HepG2 (cell line): ENCODE measurements around the gene STX1B. TPM values are rescaled to one million over a fixed set of nuclear protein-coding genes. Genes with fewer than 3 reads are reported as not detected.

Experiments
- ARID3A ChIP-seq: IDR thresholded peaks from 2 replicates; pipeline ENCODE4 v1.6.1; 2012; ENCODE audit warnings: low read depth, low read length, improper control_type of control experiment
- DNMT1 ChIP-seq: sonication (generic); formaldehyde crosslinking; IDR thresholded peaks from 2 replicates; pipeline ENCODE4 v1.5.1; 2020; ENCODE audit warnings: mild to moderate bottlenecking, missing genetic modification reagents
- DRAP1 ChIP-seq: IDR thresholded peaks from 2 replicates; pipeline ENCODE4 v1.6.1; 2016; ENCODE audit warnings: missing genetic modification reagents, missing compliant biosample characterization
- ESRRA ChIP-seq: sonication (generic); formaldehyde crosslinking; IDR thresholded peaks from 2 replicates; pipeline ENCODE4 v1.5.1; 2020; ENCODE audit warnings: mild to moderate bottlenecking, low read depth, missing genetic modification reagents
- GLI4 ChIP-seq: sonication (generic); formaldehyde crosslinking; IDR thresholded peaks from 2 replicates; pipeline ENCODE4 v1.5.1; 2020; ENCODE audit warnings: missing genetic modification reagents, mild to moderate bottlenecking, moderate library complexity, borderline replicate concordance
- HMG20A ChIP-seq: IDR thresholded peaks from 2 replicates; pipeline ENCODE4 v1.6.1; 2016; ENCODE audit warnings: borderline replicate concordance
- KLF13 ChIP-seq: sonication (generic); formaldehyde crosslinking; IDR thresholded peaks from 2 replicates; pipeline ENCODE4 v1.4.0; 2020; ENCODE audit warnings: mild to moderate bottlenecking, missing genetic modification reagents
- MLXIP ChIP-seq: sonication (generic); formaldehyde crosslinking; IDR thresholded peaks from 2 replicates; pipeline ENCODE4 v1.9.0; 2021; ENCODE audit warnings: missing genetic modification reagents, borderline replicate concordance
- ONECUT2 ChIP-seq: sonication (generic); formaldehyde crosslinking; IDR thresholded peaks from 2 replicates; pipeline ENCODE4 v1.4.0; 2020; ENCODE audit warnings: missing genetic modification reagents
- SKIL ChIP-seq: sonication (generic); formaldehyde crosslinking; IDR thresholded peaks from 2 replicates; pipeline ENCODE4 v1.8.0; 2022; ENCODE audit warnings: missing genetic modification reagents, mild to moderate bottlenecking, moderate library complexity, borderline replicate concordance
- SMAD1 ChIP-seq: sonication (generic); formaldehyde crosslinking; IDR thresholded peaks from 2 replicates; pipeline ENCODE4 v1.4.0; 2020; ENCODE audit warnings: missing genetic modification reagents, low read depth, mild to moderate bottlenecking, borderline replicate concordance
- SP5 ChIP-seq: IDR thresholded peaks from 2 replicates; pipeline ENCODE4 v1.6.1; 2016; ENCODE audit warnings: low read depth, borderline replicate concordance
- ZC3H4 ChIP-seq: sonication (generic); formaldehyde crosslinking; IDR thresholded peaks from 2 replicates; pipeline ENCODE4 v1.4.0; 2020; ENCODE audit warnings: missing genetic modification reagents, borderline replicate concordance
- ZEB1 ChIP-seq: IDR thresholded peaks from 2 replicates; pipeline ENCODE4 v1.6.1; 2012; ENCODE audit warnings: mild to moderate bottlenecking, low read depth, inconsistent platforms; ENCODE audit not compliant: insufficient replicate concordance
- ZNF180 ChIP-seq: sonication (generic); formaldehyde crosslinking; IDR thresholded peaks from 2 replicates; pipeline ENCODE4 v1.4.0; 2020; ENCODE audit warnings: low read depth, missing genetic modification reagents, borderline replicate concordance
- ZNF354B ChIP-seq: sonication (generic); formaldehyde crosslinking; IDR thresholded peaks from 2 replicates; pipeline ENCODE4 v1.8.0; 2022; ENCODE audit warnings: mild to moderate bottlenecking, missing genetic modification reagents
- ZNF431 ChIP-seq: sonication (generic); formaldehyde crosslinking; IDR thresholded peaks from 2 replicates; pipeline ENCODE4 v1.9.0; 2022; ENCODE audit warnings: missing genetic modification reagents, low read depth, mild to moderate bottlenecking, borderline replicate concordance
- ZNF513 ChIP-seq: sonication (generic); formaldehyde crosslinking; conservative IDR thresholded peaks from 2 replicates; pipeline ENCODE4 v1.5.0; 2020; ENCODE audit warnings: missing genetic modification reagents
- ZNF614 ChIP-seq: IDR thresholded peaks from 2 replicates; pipeline ENCODE4 v1.6.1; 2018; ENCODE audit warnings: missing biosample characterization, missing genetic modification reagents, inconsistent platforms, borderline replicate concordance
- polyA plus RNA-seq, 8 experiments: library from polyadenylated mRNA; depleted of rRNA in 3 of 8; stranded (reverse) in 7 of 8; unstranded in 1 of 8; fragments of >200 nt; fragmentation: Illumina TruSeq in 4 of 8; extraction: Trizol in 4 of 8; gene quantifications; 2 replicates each; pipeline versions ENCODE4 v1.2.1 to v1.2.3, GENCODE V29; 2011 to 2016; ENCODE audit warnings: low read depth in 4 of 8, missing spikeins in 1 of 8, mixed read lengths in 1 of 8; ENCODE audit not compliant: insufficient read depth in 1 of 8
- total RNA-seq, 5 experiments: library from RNA; depleted of rRNA; stranded (reverse); fragments of >200 nt; fragmentation: Illumina TruSeq; extraction: Trizol; gene quantifications; 2 replicates each; pipeline ENCODE4 v1.2.3, GENCODE V29; 2016; ENCODE audit warnings: low read depth in 1 of 5

The STX1B gene
- total and polyA plus RNA-seq, 2 of the 13 experiments (the other 11 are each of a cell fraction or from before 2014, with no cell fraction given) = 2.1 to 3.0 TPM

- TF ChIP-seq MLXIP (CRISPR knock-in tag) = no peak
- TF ChIP-seq KLF13 (CRISPR knock-in tag) = no peak
- peak; percentile 60; the same call in 1 of the 2 replicates for TF ChIP-seq ESRRA (CRISPR knock-in tag)
- 0 out of 2 replicates have a peak, but pooled peaks have one; percentile 56 for TF ChIP-seq ZNF431 (CRISPR knock-in tag)
- no peak for TF ChIP-seq ZNF513 (CRISPR knock-in tag)
- no peak for TF ChIP-seq DNMT1 (CRISPR knock-in tag)
- TF ChIP-seq ZNF180 (CRISPR knock-in tag) = no peak
- TF ChIP-seq ZC3H4 (CRISPR knock-in tag) = peak; percentile 54; the same call in 1 of the 2 replicates
- peak; percentile 37; the same call in 1 of the 2 replicates for TF ChIP-seq DRAP1
- TF ChIP-seq SKIL (CRISPR knock-in tag) = no peak; the same call in 1 of the 2 replicates
- TF ChIP-seq ONECUT2 (CRISPR knock-in tag) = 0 out of 2 replicates have a peak, but pooled peaks have one; percentile 14
- no peak for TF ChIP-seq HMG20A (CRISPR knock-in tag)
- no peak; the same call in 1 of the 2 replicates for TF ChIP-seq ARID3A
- TF ChIP-seq SP5 (CRISPR knock-in tag) = peak; percentile 97
- 0 out of 2 replicates have a peak, but pooled peaks have one; percentile 35 for TF ChIP-seq ZNF354B (CRISPR knock-in tag)
- no peak for TF ChIP-seq SMAD1 (CRISPR knock-in tag)
- no peak; the same call in 1 of the 2 replicates for TF ChIP-seq ZNF614
- TF ChIP-seq GLI4 (CRISPR knock-in tag) = no peak
- TF ChIP-seq ZEB1 = peak; percentile 26
These were observed 52.8 kb downstream of the STX1B start, which contains the start of gene SETD1A (continued) for GRCh38 chr16:30957456-30958174.
